Ishikawa (cell line): ENCODE measurements around the gene ZNF507.
A peak's percentile ranks its signal among the peaks of the same experiment; 100 is the strongest.

Experiments used
- CEBPB ChIP-seq: IDR thresholded peaks from 2 replicates; pipeline ENCODE4 v1.6.1; 2012
- CREB1 ChIP-seq: IDR thresholded peaks from 2 replicates; pipeline ENCODE4 v1.6.1; 2012; ENCODE audit warnings: low read depth
- EGR1 ChIP-seq: IDR thresholded peaks from 2 replicates; pipeline ENCODE4 v1.6.1; 2012
- EP300 ChIP-seq: IDR thresholded peaks from 2 replicates; pipeline ENCODE4 v1.6.1; 2012; ENCODE audit warnings: borderline replicate concordance
- FOXM1 ChIP-seq: IDR thresholded peaks from 2 replicates; pipeline ENCODE4 v1.6.1; 2012; ENCODE audit warnings: low read depth, borderline replicate concordance
- MAX ChIP-seq: IDR thresholded peaks from 2 replicates; pipeline ENCODE4 v1.6.1; 2012
- NFIC ChIP-seq: IDR thresholded peaks from 2 replicates; pipeline ENCODE4 v1.6.1; 2012
- RAD21 ChIP-seq: IDR thresholded peaks from 2 replicates; pipeline ENCODE4 v1.6.1; 2012; ENCODE audit warnings: low read depth
- REST ChIP-seq: IDR thresholded peaks from 2 replicates; pipeline ENCODE4 v1.6.1; 2012; ENCODE audit warnings: low read depth, mild to moderate bottlenecking
- TAF1 ChIP-seq: IDR thresholded peaks from 2 replicates; pipeline ENCODE4 v1.6.1; 2012; ENCODE audit warnings: low read depth, mild to moderate bottlenecking
- TCF12 ChIP-seq: IDR thresholded peaks from 2 replicates; pipeline ENCODE4 v1.6.1; 2012; ENCODE audit warnings: low read depth
- TEAD4 ChIP-seq: IDR thresholded peaks from 2 replicates; pipeline ENCODE4 v1.6.1; 2012
- USF1 ChIP-seq: IDR thresholded peaks from 2 replicates; pipeline ENCODE4 v1.6.1; 2012
- YY1 ChIP-seq: IDR thresholded peaks from 2 replicates; pipeline ENCODE4 v1.6.1; 2012; ENCODE audit warnings: low read depth
- ZBTB7A ChIP-seq: IDR thresholded peaks from 2 replicates; pipeline ENCODE4 v1.6.1; 2012; ENCODE audit warnings: low read depth

ZNF507 gene

GRCh38 chr19:32345261-32346207, at the start of gene ZNF507:
TSS of gene ZNF507 (plus strand) at chr19:32345610. CDS start at chr19:32352831, 7,221 bp downstream.
- TF ChIP-seq REST = no peak
- peak; percentile 49; the same call in 1 of the 2 replicates for TF ChIP-seq ZBTB7A
- TF ChIP-seq TEAD4 = no peak
- no peak for TF ChIP-seq CEBPB
- TF ChIP-seq TAF1 = peak; percentile 57; the same call in 1 of the 2 replicates
- 0 out of 2 replicates have a peak, but pooled peaks have one; percentile 49 for TF ChIP-seq TCF12
- TF ChIP-seq EP300 = peak; percentile 36; the same call in 1 of the 2 replicates
- TF ChIP-seq CREB1 = no peak
- no peak for TF ChIP-seq NFIC
- TF ChIP-seq EGR1 = peak; percentile 45
- TF ChIP-seq YY1 = peak; percentile 97
- TF ChIP-seq USF1 = peak; percentile 99
- TF ChIP-seq FOXM1 = no peak
- peak; percentile 74 for TF ChIP-seq MAX
- no peak for TF ChIP-seq RAD21

GRCh38 chr19:32296694-32297093, 48.7 kb upstream of the ZNF507 start:
- no peak for TF ChIP-seq FOXM1
- TF ChIP-seq CEBPB = no peak
- no peak for TF ChIP-seq EP300
- TF ChIP-seq EGR1 = no peak
- TF ChIP-seq TCF12 = no peak
- TF ChIP-seq TAF1 = no peak
- TF ChIP-seq NFIC = no peak
- no peak for TF ChIP-seq YY1
- no peak for TF ChIP-seq TEAD4
- TF ChIP-seq USF1 = no peak
- no peak for TF ChIP-seq RAD21
- no peak for TF ChIP-seq ZBTB7A
- TF ChIP-seq REST = no peak
- TF ChIP-seq CREB1 = no peak

- TF ChIP-seq REST (no peak), FOXM1 (no peak), ZBTB7A (no peak), EP300 (no peak), RAD21 (no peak), YY1 (no peak), TEAD4 (no peak), NFIC (no peak), MAX (no peak), CEBPB (no peak), USF1 (no peak), CREB1 (no peak), TCF12 (no peak), TAF1 (no peak), EGR1 (no peak)
Measured at GRCh38 chr19:32302778-32303177, 42.6 kb upstream of the ZNF507 start.
